Muscle of leg (tissue), 11 donors: Measurements from ENCODE around the gene MAML3. TPM values are rescaled to one million over a fixed set of nuclear protein-coding genes. Genes with fewer than 3 reads are reported as not detected.
A peak's percentile ranks its signal among the peaks of the same experiment; 100 is the strongest.

ENCODE experiments used
- DNase-seq: peaks from one replicate; pipeline ENCODE4 v3.0.0; 2013
- H3K27ac ChIP-seq: one replicate; pipeline ENCODE4 v1.5.1; 2013; ENCODE audit warnings: mild to moderate bottlenecking, low read length, control low read depth
- H3K27me3 ChIP-seq: one replicate; pipeline ENCODE4 v1.6.1; 2013; ENCODE audit warnings: low read length; ENCODE audit not compliant: control insufficient read depth, insufficient read depth
- H3K36me3 ChIP-seq: one replicate; pipeline ENCODE4 v1.6.1; 2013; ENCODE audit warnings: low read length; ENCODE audit not compliant: control insufficient read depth, insufficient read depth
- H3K4me1 ChIP-seq: one replicate; pipeline ENCODE4 v1.6.1; 2013; ENCODE audit warnings: low read length; ENCODE audit not compliant: control insufficient read depth, insufficient read depth
- H3K4me3 ChIP-seq: one replicate; pipeline ENCODE4 v1.5.1; 2013; ENCODE audit warnings: low read length, control low read depth
- H3K9me3 ChIP-seq: replicated peaks from 2 replicates; pipeline ENCODE4 v1.6.1; 2013; ENCODE audit warnings: low read depth, low read length; ENCODE audit not compliant: control insufficient read depth
- WGBS: methylation state at CpG from one replicate; pipeline ENCODE4 v1.1.5; 2013; ENCODE audit warnings: missing lambda C conversion rate; ENCODE audit not compliant: insufficient coverage; 5-methylcytosine and 5-hydroxymethylcytosine counted together
- polyA plus RNA-seq, 8 donors: library from polyadenylated mRNA; unstranded; fragments of 120-200 nt; gene quantifications; one replicate each; pipeline versions ENCODE4 v1.2.1 to v1.2.3, GENCODE V29; 2013; ENCODE audit warnings: inconsistent platforms in 1 of 8, low replicate concordance in 1 of 8; ENCODE audit not compliant: insufficient read length in 8 of 8, insufficient read depth in 1 of 8
- total RNA-seq: library from RNA; stranded (reverse); fragments of 120-200 nt; gene quantifications from one replicate; pipeline ENCODE4 v1.2.4, GENCODE V29; 2013

The MAML3 gene
- total and polyA plus RNA-seq, 9 donors, result 3.0 to 5.5 (median 5.0) TPM

DNA sequence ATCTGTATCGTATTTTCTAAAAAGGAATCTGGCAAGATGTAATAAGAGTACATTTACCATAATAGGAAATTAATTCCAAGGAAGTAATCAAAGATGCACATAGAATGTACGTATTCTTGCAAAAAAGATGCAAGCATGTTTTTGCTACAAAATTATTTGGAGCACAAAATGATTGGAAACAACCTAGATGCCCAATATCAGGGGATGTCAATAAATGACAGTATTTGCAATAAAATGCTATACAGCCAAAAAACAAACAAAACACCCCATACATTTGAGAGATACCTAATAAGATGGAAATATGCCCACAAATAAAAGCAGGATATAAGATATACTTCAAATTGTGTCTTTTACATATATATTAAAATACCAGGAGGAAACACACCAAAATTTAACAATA, 29.3 kb upstream of the MAML3 start:
- no peaks in the 10 kb centered on the region for H3K36me3 ChIP-seq
- WGBS, result no CpG with 5 or more reads among the region's 2 CpGs
- H3K27me3 ChIP-seq, result no peaks in the 10 kb centered on the region
- no peak overlapping the region for H3K4me3 ChIP-seq
- H3K4me1 ChIP-seq, result no peaks in the 10 kb centered on the region
- no peaks in the 10 kb centered on the region for H3K9me3 ChIP-seq
- no peak for DNase-seq
- H3K27ac ChIP-seq, result no peak overlapping the region

DNA sequence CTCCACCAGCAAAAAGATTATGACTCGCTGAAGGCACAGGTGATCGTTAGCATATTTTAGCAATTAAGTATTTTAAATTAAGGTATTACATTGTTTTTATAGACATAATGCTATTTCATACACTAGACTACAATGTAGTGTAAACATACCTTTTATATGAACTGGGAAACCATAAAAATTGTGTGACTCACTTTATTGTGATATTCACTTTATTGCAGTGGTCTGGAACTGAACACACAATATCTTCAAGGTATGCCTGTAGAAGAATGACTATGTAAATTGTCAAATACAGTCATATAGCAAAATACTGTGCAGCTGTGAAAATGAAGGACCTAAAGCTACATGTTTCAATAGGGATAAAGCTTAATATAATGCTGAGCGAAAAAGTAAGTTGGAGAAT, 26.6 kb upstream of the MAML3 start:
- no CpG with 5 or more reads among the region's 3 CpGs for WGBS
- Histone ChIP-seq H3K9me3 (no peaks in the 10 kb centered on the region), H3K4me3 (no peak overlapping the region)

DNA sequence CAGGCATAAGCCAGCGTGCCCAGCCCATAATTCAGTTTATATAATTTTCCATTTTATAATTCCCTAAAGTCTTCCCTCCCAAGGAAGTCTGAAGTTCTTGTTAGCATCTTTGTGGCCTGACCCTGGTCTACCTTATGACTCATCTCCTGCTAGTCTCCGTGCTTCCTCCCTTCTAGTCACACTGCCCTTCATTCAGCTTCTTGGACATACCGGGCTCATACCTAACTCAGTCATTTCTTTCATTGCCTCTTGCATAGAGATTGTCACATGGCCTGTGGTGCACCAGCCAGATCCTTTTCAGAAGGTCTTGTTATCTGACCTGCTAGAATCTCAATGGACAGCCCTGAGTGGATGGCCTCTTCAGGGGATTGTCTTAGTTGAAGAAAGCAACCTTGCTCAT, 22.8 kb upstream of the MAML3 start:
- no peak overlapping the region for H3K4me3 ChIP-seq
- no peak overlapping the region for H3K27ac ChIP-seq
- WGBS, result 83% methylated on average over 3 of the region's 3 CpGs
- no peak for DNase-seq
- H3K27me3 ChIP-seq, result no peaks in the 10 kb centered on the region
- H3K4me1 ChIP-seq, result no peaks in the 10 kb centered on the region
- H3K9me3 ChIP-seq, result no peaks in the 10 kb centered on the region
- H3K36me3 ChIP-seq, result no peaks in the 10 kb centered on the region

More for the DNA sequence above, 26.6 kb upstream of the MAML3 start:
- Histone ChIP-seq H3K27ac (no peak overlapping the region), H3K36me3 (no peaks in the 10 kb centered on the region), H3K27me3 (no peaks in the 10 kb centered on the region), H3K4me1 (no peaks in the 10 kb centered on the region)
- no peak for DNase-seq

DNA sequence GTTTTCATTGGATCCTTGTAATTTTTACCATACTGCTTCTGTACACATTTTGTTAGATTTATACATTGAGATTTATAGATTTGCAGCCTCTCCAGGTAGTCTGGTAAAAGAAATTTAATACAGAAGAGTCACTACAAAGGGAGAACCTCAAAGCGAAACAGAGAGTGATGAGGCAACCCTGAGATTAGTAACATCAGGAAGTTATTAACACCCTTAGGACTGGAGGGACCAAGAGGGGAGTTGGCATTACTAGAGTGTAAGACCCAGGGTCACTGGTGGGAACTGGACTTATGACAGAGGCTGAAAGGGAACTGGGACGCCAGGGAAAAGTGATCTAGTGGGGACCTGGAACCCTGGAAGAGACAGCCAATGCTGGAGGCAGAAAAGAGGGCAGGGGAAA, 20.6 kb upstream of the MAML3 start:
- Histone ChIP-seq H3K9me3 (no peaks in the 10 kb centered on the region), H3K27me3 (no peaks in the 10 kb centered on the region), H3K4me3 (no peak overlapping the region), H3K27ac (no peak overlapping the region), H3K36me3 (no peaks in the 10 kb centered on the region), H3K4me1 (no peaks in the 10 kb centered on the region)
- no peak for DNase-seq
- no CpG with 5 or more reads among the region's 2 CpGs for WGBS

DNA sequence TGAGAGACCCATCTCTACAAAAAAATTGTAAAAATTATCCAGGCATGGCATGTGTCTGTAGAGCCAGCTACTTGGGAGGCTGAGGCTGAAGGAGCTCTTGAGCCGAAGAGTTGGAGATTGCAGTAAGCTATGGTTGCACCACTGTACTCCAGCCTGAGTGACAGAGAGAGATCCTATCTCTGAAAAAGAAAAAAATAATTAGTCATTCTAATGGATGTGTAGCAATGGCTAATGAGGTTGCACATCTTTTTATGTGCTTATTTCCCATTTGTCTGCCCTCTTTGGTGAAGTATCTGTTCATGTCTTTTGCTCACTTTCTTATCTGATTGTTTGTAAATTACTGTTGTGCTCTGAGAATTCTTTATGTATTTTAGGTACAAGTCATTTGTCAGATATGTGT, 19.0 kb upstream of the MAML3 start:
- H3K4me3 ChIP-seq, result no peak overlapping the region
- H3K27ac ChIP-seq, result no peak overlapping the region
- no peaks in the 10 kb centered on the region for H3K36me3 ChIP-seq
- DNase-seq, result no peak
- WGBS, result no CpG with 5 or more reads among the region's 1 CpG
- no peaks in the 10 kb centered on the region for H3K9me3 ChIP-seq
- H3K4me1 ChIP-seq, result no peaks in the 10 kb centered on the region
- H3K27me3 ChIP-seq, result no peaks in the 10 kb centered on the region

DNA sequence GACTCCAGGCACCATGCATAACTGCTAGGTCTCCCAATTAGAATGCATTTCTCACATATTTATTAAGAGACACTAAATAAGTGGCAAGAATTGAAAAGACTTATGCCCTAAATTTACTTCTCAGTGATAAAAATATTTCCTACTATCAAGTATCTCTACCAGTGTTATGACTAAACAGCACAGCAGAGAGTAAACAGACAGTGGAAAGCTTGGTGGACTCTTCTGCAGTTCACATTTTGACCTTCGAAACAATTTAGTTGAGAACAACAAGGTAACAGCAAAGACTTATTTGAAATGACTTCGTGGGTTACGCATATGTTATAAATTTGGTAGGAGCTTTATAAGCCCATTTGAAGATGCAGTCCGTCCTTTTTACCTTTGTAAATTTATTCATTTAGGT, 16.3 kb upstream of the MAML3 start:
- Histone ChIP-seq H3K27ac (no peak overlapping the region), H3K27me3 (no peaks in the 10 kb centered on the region), H3K36me3 (no peaks in the 10 kb centered on the region), H3K9me3 (no peaks in the 10 kb centered on the region), H3K4me1 (no peaks in the 10 kb centered on the region), H3K4me3 (no peak overlapping the region)
- no peak for DNase-seq
- WGBS, result no CpG with 5 or more reads among the region's 4 CpGs

DNA sequence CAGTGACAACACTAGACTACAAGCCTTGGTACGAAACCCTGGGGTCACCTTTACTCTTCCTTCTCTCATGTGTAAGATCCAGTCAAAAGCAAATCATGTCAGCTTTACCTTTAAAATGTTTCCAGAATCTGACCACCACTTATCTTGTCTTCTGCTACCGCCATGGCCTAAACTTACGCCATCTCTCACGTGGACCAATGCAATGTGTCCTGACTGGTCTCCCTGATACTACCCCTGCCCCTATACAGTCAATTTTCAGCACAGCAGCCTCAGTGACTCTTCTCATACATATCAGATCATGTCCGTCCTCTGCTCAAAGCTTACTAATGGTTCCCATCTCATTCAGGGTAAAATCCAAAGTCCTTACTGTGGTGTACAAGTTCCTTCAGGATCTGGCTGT, 15.0 kb upstream of the MAML3 start:
- no peaks in the 10 kb centered on the region for H3K36me3 ChIP-seq
- whole genome bisulfite sequencing, result 83% methylated on average over 5 of the region's 5 CpGs
- H3K4me1 ChIP-seq, result no peaks in the 10 kb centered on the region
- H3K4me3 ChIP-seq, result no peak overlapping the region
- no peaks in the 10 kb centered on the region for H3K9me3 ChIP-seq
- no peak overlapping the region for H3K27ac ChIP-seq
- no peak for DNase-seq
- H3K27me3 ChIP-seq, result no peaks in the 10 kb centered on the region

DNA sequence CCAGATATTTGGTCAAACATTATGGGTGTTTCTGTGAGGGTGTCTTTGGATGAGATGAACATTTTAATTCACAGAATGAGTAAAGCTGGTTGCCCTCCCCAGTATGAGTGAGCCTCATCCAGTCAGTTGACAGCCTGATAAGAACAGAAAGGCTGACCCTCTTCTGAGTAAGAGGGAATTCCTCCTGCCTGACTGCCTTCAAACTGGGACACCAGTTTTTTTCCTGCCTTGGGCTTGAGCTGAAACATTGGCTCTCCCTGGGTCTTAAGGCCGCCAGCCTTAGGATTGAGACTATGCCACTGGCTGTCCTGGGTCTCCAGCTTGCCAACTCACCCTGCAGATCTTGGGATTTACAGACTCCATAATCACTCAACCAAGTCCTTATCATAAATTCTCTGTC, 14.5 kb upstream of the MAML3 start:
- no peaks in the 10 kb centered on the region for H3K27me3 ChIP-seq
- WGBS, result 100% methylated on average over 1 of the region's 1 CpG
- H3K4me3 ChIP-seq, result no peak overlapping the region
- H3K4me1 ChIP-seq, result no peaks in the 10 kb centered on the region
- DNase-seq, result no peak
- H3K36me3 ChIP-seq, result no peaks in the 10 kb centered on the region
- H3K9me3 ChIP-seq, result no peaks in the 10 kb centered on the region
- H3K27ac ChIP-seq, result no peak overlapping the region

DNA sequence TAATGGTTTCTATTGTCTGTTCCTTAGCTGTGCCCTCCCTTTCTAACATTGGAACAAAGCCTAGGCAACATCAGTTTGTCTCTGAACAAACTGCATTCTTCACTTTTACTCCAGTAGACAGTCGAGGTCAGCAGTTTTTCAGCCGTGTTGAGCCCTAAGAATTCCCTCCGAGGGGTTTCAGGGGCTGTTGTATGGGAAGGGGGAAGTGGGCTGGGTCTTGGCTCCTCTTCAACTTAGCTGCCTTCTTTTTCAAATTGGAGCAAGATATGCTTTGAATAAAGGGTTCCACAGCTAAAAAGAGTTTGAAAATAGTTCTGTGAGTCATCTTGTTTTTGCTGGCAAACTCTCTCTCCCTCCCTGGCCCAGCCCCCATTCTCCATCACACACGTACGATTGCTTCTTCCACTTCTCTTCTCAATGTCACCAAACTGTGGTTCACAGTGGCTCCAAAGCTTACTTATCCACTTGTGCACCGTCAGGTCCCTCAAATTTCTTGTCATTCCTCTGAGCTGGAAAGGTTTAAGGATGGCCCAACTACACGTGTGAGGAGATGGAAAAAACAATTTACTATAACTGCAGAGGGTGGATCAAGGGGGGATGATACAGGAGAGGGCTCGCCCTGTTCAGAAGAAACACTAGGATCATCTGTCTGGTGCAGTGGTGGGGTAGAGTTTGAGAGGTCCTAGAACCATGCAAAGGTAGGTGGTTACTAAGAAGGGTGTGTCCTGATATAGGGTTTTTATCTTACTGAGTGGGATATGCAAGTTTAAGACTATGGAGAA, 9.2 kb upstream of the MAML3 start:
- H3K4me3 ChIP-seq, result no peak overlapping the region

DNA sequence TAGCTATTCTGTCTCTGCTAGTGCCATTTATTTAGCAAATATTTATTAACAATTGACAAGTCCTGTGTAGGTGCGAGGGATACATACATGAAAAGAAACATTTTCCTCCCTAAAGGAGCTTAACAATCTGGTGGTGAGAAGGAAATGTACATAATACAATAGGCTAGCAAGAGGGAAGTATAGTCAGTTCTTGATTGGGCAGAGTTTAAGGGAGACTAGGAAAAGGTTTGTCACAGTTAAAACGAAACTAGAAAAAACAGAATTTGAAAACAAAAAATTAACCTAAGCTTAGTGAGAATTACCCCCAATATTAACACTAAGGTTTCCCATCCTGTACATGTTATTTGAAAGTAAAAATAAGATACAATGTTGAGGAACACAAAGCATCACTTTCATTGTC, 8.6 kb upstream of the MAML3 start:
- H3K27ac ChIP-seq, result peak overlapping the region; percentile 23
- peaks cover 4% of the 10 kb centered on the region for H3K9me3 ChIP-seq
- no peaks in the 10 kb centered on the region for H3K4me1 ChIP-seq
- H3K36me3 ChIP-seq, result no peaks in the 10 kb centered on the region
- no CpG with 5 or more reads among the region's 2 CpGs for WGBS
- no peak for DNase-seq
- H3K27me3 ChIP-seq, result no peaks in the 10 kb centered on the region
- no peak overlapping the region for H3K4me3 ChIP-seq

More for the DNA sequence above, 9.2 kb upstream of the MAML3 start:
- Histone ChIP-seq H3K27ac (peak overlapping the region; percentile 23), H3K27me3 (no peaks in the 10 kb centered on the region), H3K4me1 (no peaks in the 10 kb centered on the region), H3K36me3 (no peaks in the 10 kb centered on the region), H3K9me3 (peaks cover 4% of the 10 kb centered on the region)
- 62% methylated on average over 2 of the region's 8 CpGs for WGBS
- peak; percentile 25 for DNase-seq
